Stimulated activated CD4-positive, alpha-beta T cell treated with anti-CD3 and anti-CD28 coated beads, Interleukin-12 subunit alpha, Interleukin-12 subunit beta, amount 100 ng/mL, for 48 hours (primary cell): ENCODE results near the gene STK32C.
"Not testable (repeated sequence)": the region's sequence is repeated elsewhere in the genome, so short reads cannot be mapped to it uniquely, and the experiment has no call there.

Source experiments
- DNase-seq, 3 donors: peaks; one replicate each; pipeline ENCODE4 v3.0.0-alpha.2; 2020; ENCODE audit warnings: low read depth in 2 of 3, low spot score in 1 of 3

Gene STK32C

DNA sequence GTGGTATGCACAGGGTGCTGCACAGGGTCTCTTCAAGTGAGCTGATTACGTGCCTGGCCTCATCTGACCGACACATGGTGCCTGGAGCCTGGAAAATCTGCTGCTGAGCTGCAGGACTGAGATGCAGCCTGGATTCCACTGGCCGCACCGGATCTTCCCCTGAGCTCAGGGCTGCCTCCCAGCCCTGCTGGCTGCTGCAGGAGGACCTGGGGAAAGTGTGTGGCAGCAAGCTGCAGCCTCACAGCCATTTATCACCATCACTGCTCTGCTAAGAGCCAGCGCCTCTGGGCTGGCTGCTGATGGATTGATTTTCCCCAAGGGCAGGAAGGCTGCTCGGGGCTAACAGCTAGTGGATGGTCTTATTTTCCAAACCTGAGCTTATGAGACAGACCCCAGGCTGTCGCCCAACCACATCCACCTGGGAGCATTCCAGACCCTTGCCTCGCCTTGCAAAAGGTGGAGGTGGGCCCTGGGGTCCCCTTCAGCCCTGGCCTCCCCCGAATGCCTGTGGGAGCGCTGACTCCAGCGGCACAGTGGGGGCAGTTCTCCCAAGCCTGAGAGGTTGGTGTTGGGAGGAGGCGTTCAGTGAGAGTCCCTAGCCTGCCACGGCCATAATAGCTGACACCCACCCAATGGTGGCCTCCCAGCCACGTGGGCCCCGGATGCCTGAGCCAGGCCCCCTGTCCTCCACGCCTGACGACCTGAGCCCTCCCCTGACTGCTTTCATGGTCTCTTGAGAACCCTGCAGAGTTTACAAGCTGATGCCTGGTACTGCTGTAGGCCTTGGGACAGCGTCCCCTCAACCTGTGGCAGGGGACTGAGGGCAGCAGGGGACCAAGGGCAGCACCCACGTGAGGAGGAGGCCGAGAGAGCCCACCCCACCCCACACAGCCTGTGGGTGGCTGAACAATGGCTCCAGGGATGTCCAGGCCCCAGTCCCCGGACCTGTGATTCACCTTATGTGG lies 38.2 kb downstream of the STK32C start:
- no peak for DNase-seq

DNA sequence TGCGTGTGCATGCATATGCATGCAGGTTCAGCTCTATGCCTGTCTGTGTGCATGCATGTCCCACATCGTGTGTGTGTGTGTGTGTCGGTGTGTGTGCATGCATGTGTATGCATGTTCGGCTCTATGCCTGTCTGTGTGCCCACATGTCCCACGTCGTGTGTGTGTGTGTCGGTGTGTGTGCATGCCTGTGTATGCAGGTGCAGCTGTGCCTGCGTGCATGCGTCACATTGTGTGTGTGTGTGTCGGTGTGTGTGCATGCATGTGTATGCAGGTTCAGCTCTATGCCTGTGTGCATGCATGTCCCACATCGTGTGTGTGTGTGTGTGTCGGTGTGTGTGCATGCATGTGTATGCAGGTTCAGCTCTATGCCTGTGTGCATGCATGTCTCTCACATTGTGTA lies 39.8 kb downstream of the STK32C start:
- not testable (repeated sequence) for DNase-seq

DNA sequence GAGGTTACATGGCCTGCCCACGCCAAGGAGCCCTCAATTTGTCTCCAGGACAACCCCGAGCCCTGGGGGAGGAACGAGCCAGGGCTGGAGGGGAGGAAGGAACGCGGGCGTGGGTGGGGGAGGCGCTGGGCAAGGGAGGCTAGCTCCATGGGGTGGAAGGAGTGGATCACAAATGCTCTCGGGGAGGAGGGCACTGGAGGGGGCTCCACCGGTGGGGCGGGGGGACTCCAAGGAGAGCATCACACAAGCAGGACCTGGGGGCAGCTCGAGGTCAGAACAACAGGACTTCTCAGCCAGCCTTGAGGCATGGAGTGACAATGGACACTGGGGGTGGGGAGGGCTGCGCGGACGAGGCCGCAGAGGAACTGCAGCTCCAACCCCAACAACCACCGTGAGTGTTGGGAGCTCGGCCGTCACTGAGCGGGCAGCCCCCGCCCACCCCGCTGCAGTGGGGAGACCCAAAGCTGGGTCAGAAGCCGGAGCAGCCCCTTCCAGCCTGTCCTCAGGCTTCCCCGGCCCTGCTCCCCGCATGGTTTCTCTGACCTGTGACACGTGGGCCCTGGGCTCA lies 41.1 kb downstream of the STK32C start:
- DNase-seq, result no peak

DNA sequence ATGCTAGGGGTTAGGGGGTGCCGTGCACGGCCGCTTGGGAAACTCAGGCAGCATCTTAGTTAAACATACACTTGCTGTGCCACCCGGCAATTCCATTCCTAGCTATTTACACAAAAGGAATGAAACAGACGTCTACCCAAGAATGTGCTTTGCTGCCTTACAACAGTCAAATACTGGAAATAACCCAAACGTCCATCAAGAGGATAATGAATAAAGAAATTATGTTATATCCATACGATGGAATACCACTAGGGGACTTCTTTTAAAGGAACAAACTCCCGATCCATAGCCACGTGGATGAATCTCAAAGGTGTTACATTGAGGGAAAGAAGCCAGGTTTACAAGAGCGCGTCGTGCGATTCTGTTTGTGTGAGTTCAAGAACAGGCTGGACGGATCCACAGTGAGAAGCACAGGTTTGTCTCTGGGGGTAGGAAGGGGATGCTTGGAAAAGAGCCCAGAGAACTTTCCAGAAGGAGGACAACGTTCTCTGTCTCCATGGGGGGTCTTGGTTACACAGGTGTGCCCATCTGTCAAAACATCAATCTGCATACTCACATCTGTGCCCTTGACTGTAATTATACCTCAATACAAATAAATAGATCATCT lies 41.8 kb downstream of the STK32C start:
- DNase-seq, result no peak

DNA sequence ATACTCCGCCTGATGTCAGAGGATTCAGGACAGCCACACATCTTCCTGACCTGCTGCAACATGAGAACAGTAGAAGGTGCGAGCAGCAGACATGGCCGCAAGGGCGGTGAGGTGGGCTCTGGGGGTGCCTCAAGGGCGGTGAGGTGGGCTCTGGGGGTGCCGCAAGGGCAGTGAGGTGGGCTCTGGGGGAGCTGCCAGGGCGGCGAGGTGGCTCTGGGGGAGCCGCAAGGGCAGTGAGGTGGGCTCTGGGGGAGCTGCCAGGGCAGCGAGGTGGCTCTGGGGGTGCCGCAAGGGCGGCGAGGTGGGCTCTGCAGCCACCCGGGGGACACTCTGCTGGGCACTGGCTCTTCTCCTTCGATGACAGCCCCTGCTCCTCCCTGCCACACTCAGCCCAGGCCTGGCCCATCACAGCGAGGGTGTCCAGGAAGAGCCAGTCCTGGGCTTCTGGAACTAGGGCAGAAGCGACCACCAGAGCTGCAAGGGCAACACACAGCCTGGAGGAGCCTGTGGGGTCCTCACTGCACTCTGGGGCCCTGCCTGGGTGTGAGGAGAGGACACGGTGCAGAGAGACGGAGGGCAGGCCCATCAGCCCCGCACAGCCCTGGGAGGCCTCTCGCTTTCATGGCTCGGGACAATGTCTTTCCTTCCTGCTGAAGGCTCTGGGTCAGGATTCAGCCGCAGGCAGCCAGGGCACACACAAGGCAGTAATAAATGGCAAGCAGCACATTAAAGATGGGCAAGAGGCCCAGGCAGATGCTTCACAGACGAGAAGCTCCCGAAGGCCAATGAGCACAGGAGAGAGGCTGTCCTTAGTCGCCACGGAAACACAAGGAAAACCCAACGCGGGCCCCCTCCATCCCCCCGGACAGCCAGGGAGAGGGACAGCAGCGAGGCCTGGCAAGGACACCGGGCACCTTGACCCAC lies 42.5 kb downstream of the STK32C start:
- DNase-seq, result no peak

DNA sequence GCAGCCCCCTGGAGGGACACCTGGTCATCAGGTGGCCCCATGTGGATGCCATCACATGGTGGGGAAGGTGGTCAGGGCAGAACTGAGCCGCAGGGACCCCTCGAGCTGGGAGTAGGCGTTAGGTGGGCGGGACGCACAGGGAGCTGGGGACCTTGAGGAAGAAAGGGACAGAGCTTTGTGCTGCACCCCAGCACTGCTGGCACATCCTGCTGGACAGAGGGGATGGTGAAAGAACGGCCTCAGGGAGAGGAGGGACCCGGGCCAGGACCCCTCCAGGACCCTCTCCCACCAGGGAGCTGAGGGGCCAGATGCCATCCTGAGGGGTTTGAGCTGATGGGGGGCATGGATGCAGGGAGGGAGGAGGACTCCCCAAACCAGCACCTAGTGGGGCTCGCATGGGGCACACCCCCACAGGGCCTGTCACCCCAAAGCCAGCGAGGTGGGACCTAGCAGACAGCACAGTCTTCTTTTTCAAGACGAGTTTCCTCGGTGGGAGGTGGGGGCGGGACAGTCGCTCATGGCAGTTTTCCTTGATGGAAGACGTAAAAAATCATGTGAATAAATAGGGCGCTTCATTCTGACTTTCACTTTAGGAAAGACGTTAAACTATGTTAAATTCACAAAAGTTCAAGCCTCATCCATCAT lies 43.3 kb downstream of the STK32C start:
- no peak for DNase-seq

DNA sequence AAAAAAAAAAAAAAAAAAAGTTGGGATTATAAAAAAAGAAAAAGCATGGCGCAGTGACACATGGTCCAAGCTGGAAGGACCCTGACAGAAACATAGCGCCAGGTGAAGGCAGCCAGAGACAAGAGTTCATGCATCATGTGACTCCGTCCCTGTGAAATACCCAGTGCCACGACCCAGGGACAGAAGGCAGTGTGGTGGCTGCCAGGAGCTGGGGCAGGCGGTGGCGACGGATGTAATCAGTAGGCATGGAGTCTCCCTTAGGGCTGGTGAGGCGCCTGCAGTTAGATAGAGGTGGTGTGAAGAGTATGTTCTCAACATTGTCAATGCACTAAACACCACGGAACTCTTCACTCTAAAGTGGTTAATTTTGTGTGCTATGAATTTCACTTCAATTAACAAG lies 43.9 kb downstream of the STK32C start:
- DNase-seq, result no peak

DNA sequence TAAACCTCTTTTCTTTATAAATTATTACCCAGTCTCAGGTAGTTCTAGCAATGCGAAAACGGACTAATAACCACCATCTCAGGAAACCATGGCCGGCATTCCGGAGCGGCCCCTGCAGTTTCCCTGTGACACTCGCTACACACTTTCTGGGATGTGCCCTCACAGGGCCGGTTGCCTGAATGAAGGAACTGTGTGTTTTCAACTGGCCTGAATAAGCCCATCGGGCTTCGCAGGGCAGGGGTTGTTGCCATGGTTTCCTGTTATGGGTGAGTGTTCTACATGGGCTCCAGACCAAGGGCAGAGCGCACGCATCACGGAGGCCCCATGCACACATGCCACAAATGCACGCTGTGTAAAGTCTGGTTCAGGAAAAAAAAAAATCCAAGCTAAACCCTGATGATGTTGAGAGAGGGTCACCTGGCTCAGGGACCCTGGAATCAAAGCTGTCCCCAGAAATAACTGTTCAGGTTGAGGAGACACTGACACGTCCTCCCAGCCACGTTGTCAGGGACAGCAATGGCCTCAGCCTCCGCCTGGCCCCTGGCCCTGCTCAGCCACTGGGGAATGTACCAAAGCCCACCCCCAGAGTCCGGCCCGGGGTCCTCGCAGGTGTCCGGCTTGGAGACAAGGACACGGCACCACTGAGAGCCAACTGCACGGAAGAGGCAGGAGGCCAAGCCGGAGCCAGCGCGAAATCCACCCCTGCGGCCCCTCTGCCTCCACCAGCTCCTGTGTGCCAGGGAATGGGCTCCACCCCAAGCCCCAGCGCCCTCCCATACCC lies 47.9 kb downstream of the STK32C start:
- no peak for DNase-seq

DNA sequence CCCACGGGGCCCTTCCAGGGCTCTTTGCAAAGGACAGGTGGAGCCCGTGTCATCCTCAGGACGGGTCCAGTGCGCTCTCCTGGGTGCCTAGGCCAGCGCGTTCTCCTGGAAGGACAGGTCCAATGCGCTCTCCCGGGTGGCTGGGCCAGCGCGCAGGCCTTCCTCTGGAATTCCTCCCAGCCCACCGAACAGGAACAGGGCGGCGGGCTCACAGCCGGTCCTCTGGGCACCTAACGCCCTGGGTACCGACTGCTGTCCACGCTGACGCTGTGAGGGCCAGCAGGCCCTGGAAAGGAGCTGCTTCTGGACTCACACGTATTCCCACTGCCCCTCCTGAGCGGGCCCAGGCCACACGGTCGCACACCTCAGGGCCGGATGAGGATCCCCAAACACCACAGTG lies 49.3 kb downstream of the STK32C start:
- DNase-seq, result no peak

DNA sequence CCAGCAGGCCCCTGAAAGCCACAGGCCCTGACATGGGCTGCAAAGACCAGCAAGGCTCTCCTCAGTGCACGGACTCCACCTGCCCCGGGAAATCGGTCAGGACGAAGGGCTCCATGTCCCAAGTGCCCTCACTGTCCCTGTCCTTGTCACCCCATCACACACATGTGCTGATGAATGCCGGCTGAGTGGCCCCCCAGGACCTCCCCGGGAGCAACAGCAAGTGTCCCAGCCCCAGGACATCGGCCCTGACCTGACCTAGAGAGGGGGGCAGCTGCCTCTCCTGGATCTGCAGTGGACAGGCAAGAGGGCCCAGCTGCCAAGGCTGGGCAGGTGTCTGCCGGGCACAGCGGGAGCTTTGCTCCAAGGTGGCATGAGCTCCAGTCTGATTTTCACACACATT lies 49.8 kb downstream of the STK32C start:
- DNase-seq, result no peak

DNA sequence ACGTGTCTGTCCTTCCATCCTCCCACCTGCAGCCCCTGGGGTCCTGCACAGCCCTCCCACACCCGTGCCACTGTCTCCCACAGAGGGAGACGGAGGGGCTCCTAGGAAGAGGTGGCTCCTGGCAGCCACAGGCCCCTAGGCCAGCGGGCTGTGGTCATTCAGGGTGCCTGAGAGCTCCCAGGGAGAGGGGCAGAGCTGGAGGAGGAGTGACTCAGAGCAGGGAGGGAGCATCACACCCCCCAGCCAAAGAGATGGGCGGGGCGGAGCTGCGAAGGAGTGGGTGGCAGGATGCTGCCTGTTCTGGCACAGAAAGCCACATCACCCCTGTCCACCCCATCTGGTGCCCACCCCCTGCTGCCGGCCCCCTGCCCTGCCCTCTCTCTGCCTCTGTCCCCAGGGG lies 50.5 kb downstream of the STK32C start:
- DNase-seq, result peak in 1 of 3 donors; percentile 21

DNA sequence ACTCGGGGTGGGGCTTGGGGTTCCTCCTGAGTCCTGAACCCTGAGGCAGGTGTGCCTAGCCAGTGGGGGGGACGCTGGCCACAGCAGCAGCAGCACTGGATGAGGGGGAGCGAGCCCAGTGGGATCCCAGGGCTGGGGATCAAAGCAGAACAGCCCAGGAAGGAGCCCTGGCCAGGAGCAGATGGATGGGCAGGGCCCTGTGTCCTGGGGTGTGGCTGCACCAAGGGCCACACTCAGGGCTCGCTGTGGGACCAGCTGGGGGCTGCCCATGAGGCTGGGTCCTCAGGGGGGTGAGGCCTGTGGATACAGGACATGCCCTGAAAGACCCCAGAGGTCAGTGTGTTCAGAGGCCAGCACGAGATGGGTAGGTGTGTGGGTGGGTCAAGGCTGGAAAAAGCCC lies 50.9 kb downstream of the STK32C start:
- DNase-seq, result no peak

DNA sequence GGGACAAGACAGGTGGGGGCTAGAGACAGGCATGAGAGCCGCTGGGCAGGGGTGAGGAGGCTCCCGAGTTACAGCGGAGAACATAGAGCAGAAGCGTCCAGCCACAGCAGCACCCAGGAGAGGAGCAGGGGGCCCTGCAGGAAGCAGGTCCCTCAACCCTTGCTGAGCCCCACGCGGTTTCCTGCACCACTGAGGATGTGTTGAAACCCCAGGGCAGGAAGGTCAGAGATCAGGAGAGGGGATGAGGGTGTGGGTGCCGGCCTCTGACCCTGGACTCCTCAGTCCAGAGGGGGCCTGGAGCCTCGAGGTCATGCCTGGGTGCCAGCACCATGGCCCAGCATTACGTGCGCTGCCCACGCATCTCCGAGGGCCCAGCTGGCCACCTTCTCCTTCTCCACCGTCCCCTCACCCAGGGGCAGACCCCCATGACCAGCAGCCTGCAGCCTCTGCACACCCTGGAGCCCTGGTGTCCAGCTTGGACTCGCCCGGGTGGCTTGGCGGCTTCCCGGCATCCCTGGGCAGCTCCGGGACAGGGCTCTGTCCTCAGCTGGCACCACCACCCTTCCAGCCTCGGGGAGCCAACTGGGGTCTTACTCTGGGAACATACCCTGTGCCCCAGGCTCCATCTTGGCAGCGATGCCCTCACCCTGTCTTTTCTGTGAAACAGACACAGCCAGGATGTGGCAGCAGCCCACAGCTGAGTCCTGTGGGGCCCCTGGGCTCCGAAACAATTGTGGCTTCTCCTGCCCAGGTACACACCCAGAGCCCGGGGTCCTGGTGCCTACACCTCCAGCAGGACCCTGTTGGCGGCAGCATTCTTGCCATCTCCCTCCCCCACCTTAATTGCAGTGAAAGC lies 52.0 kb downstream of the STK32C start:
- no peak for DNase-seq

DNA sequence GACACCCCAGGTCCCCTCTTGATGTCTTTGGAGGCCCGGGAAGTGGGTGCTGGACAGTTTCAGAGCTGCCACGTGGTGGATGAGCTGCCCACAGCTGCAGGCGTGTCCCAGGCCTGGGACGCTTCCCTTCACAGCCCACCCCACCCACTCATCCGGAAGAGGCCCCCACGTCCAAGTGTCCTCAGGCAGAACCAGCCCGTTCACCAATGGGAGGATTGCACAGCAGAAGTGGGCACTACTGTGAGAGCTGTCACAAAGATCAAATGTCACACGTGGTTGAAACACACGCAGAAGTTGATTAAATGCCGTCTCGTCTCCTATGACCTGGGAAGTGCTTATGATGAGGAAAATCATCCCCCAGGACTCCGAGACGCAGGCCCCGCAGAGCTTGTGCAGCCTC lies 52.9 kb downstream of the STK32C start:
- no peak for DNase-seq

DNA sequence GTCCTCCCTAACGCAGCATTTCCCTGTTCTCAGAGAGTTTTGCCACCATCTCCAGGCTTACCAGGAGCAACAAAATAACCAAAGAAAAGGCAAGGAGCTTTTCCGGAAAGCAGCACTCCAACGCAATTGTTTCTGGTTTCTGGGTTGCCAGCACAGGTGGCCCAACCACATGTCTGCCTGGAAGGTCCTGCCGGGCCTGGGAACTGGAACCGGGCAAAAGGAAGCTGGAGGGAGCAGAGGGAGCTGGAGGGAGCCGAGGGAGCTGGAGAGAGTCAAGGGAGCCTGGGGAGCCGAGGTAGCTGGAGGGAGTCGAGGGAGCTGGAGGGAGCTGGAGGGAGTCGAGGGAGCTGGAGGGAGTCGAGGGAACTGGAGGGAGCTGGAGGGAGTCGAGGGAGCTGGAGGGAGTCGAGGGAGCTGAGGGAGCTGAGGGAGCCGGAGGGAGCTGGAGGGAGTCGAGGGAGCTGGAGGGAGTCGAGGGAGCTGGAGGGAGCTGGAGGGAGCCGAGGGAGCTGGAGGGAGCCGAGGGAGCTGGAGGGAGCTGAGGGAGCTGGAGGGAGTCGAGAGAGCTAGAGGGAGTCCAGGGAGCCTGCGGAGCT lies 54.6 kb downstream of the STK32C start:
- DNase-seq, result no peak

DNA sequence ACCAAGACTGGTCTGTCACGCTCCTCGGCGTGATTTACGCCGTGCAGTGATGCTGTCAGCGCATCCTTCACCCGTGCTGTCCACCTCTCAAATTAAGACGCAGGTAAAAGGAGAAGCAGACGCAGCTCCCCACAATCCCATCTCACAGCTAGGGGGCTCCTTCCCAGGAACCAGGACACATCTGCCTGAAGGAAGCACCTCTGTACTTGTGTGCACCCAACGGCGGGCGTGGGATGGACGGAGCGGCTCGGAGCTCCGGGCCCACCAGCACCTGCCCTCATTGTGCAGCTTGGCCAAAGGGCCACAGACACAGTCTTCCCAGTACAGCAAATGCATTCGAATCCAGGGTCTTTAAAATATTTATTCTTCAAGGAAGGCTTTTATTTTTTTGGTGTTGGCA lies 55.3 kb downstream of the STK32C start:
- DNase-seq, result no peak

DNA sequence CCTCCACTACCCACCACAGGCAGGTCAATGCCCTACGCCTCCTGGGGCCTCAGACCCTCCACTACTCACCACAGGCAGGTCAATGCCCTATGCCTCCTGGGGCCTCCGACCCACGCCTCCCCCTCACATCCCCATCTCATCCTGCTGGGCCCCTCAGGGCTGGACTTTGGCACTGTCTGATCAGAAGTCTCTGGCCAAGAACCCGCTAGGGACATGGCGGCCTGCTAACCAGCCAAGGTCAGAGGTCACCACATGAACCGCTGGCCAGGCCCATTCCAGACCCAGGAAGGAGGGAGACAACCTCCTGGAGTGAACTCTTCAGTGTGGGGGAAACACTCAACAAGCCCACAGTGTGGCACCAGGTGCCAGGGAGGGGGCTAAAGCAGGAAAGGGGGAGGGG lies 55.8 kb downstream of the STK32C start:
- no peak for DNase-seq
